ENCODE results near the gene TMCO4. TPM values are rescaled to one million over a fixed set of nuclear protein-coding genes. Genes with fewer than 3 reads are reported as not detected.
A peak's percentile ranks its signal among the peaks of the same experiment; 100 is the strongest.

TMCO4 gene
- polyA plus RNA-seq, 6 donors from 2014 or later, result 11.2 to 19.7 (median 13.8) TPM

DNA sequence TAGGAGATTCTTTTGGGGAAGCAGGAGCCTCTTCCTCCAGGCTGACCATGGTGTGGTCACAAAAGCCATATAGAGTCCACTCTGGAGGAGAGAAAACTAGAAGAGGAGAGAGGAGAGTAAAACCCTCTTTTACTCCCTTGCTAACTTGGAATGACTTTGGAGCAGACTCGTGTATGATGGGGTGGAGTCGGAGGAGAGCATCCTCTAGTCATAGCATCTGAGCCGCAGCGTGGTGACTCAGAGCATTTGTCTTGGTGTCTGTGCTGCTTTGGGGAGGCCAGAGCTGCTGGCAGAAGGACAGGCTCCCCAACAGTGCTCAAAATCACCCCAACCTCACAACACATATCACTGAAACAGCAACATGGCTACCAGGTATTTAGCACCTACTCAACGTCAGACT, 123.9 kb downstream of the TMCO4 start:
- H3K4me1 Mint-ChIP-seq, result no peaks in the 10 kb centered on the region
- no peak for DNase-seq
- no peak for ATAC-seq (ENCODE audit: low read depth in 2 of 2)
- no peak overlapping the region for H3K27ac Mint-ChIP-seq
- H3K27me3 Mint-ChIP-seq, result peaks cover 17 to 38% (median 37%) of the 10 kb centered on the region in 3 donors
- peaks cover 0 to 6% (median 0%) of the 10 kb centered on the region in 7 donors for H3K9me3 Mint-ChIP-seq
- no peaks in the 10 kb centered on the region for H3K36me3 Mint-ChIP-seq
- H3K4me3 Mint-ChIP-seq, result no peak overlapping the region

DNA sequence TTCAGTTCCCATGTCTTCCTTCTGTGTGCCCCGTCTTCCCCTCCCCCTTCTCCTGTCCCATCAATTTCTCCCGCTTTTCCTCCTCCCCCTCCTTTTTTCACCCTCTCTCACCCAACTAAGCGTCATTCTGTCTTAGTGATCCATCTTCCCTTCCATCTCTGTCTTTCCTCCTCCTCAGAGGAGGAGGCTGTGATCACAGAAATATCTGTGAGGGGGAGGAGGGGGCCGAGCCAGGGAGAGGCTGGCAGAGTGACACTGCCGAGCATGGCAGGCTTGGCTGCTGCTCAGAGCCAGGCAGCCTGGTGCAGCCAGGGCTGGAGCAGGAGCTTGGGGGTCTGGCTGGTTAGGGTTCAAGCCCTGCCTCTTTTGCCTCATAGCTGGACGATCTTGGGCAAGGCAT, 127.5 kb downstream of the TMCO4 start:
- H3K36me3 Mint-ChIP-seq, result peaks cover 0 to 1% of the 10 kb centered on the region in 2 donors
- no peak overlapping the region for H3K27ac Mint-ChIP-seq
- peaks cover 0 to 6% (median 0%) of the 10 kb centered on the region in 7 donors for H3K9me3 Mint-ChIP-seq
- no peaks in the 10 kb centered on the region for H3K4me1 Mint-ChIP-seq
- no peak overlapping the region for H3K4me3 Mint-ChIP-seq
- no peak for DNase-seq
- no peak for ATAC-seq (ENCODE audit: low read depth in 2 of 2)
- H3K27me3 Mint-ChIP-seq, result peaks cover 33 to 70% (median 66%) of the 10 kb centered on the region in 3 donors

DNA sequence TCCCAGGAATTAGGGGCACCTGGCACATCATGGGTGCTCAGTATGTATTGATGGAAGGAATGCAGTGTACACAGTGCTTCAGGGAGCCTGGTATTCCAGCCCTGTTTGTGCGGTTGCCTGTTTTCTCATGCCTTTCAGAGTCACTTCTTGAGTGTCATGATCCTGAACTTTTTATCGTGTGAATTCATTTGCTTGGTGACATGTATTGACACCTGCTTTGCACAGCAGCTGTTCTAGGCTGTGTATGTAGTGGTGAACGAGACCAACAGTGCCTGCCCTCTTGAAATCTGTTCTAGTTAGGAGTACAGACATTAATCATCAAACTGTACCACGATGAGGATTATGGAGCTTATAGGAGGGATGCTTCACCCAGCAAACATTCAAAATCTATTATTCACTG, 128.9 kb downstream of the TMCO4 start:
- Mint-ChIP-seq H3K9me3 (peaks cover 0 to 5% (median 0%) of the 10 kb centered on the region in 7 donors), H3K36me3 (peaks cover 0 to 8% of the 10 kb centered on the region in 2 donors), H3K4me3 (no peak overlapping the region), H3K27me3 (peaks cover 45 to 77% (median 71%) of the 10 kb centered on the region in 3 donors), H3K27ac (no peak overlapping the region), H3K4me1 (peaks cover 4 to 9% (median 5%) of the 10 kb centered on the region in 3 donors)
- DNase-seq (no peak), ATAC-seq (ENCODE audit: low read depth in 2 of 2) (no peak)

GRCh38 chr1:19668888-19669287, 130.8 kb downstream of the TMCO4 start:
- Mint-ChIP-seq H3K27ac (no peak overlapping the region), H3K9me3 (peaks cover 0 to 3% (median 0%) of the 10 kb centered on the region in 7 donors), H3K4me1 (peaks cover 13 to 16% (median 13%) of the 10 kb centered on the region in 3 donors), H3K36me3 (peaks cover 0 to 8% of the 10 kb centered on the region in 2 donors), H3K4me3 (no peak overlapping the region), H3K27me3 (peaks cover 47 to 75% (median 71%) of the 10 kb centered on the region in 3 donors)
- no peak for DNase-seq
- ATAC-seq (ENCODE audit: low read depth in 2 of 2), result no peak

GRCh38 chr1:19665496-19666465, 133.9 kb downstream of the TMCO4 start:
- H3K36me3 Mint-ChIP-seq, result peaks cover 0 to 8% of the 10 kb centered on the region in 2 donors
- peak overlapping the region in 6 of 8 donors; percentile 68 to 80 (median 72) for H3K4me3 Mint-ChIP-seq
- H3K4me1 Mint-ChIP-seq, result peaks cover 13 to 21% (median 14%) of the 10 kb centered on the region in 3 donors
- ATAC-seq (ENCODE audit: low read depth in 2 of 2), result peak in 1 of 2 donors; percentile 29
- H3K27ac Mint-ChIP-seq, result peak overlapping the region in 1 of 6 donors; percentile 25
- peaks cover 56 to 74% (median 64%) of the 10 kb centered on the region in 3 donors for H3K27me3 Mint-ChIP-seq
- H3K9me3 Mint-ChIP-seq, result peaks cover 0 to 3% (median 0%) of the 10 kb centered on the region in 7 donors
- DNase-seq, result no peak

- Mint-ChIP-seq H3K4me1 (peaks cover 13 to 21% (median 17%) of the 10 kb centered on the region in 3 donors), H3K27ac (peak overlapping the region in 1 of 6 donors; percentile 25), H3K36me3 (peaks cover 0 to 8% of the 10 kb centered on the region in 2 donors), H3K4me3 (peak overlapping the region in 6 of 8 donors; percentile 32 to 80 (median 60)), H3K9me3 (peaks cover 0 to 3% (median 0%) of the 10 kb centered on the region in 7 donors), H3K27me3 (peaks cover 61 to 77% (median 66%) of the 10 kb centered on the region in 3 donors)
- no peak for DNase-seq
- no peak for ATAC-seq (ENCODE audit: low read depth in 2 of 2)
Observed at GRCh38 chr1:19665186-19665495, 134.6 kb downstream of the TMCO4 start.

- Mint-ChIP-seq H3K4me1 (peaks cover 16 to 23% (median 19%) of the 10 kb centered on the region in 3 donors), H3K4me3 (peak within 1 kb of the TSS in 7 of 8 donors; percentile 27 to 80 (median 51)), H3K27ac (peak within 1 kb of the TSS in 1 of 6 donors; percentile 25), H3K36me3 (peaks cover 0 to 8% of the 10 kb centered on the region in 2 donors), H3K27me3 (peaks cover 61 to 77% (median 66%) of the 10 kb centered on the region in 3 donors), H3K9me3 (peaks cover 0 to 3% (median 0%) of the 10 kb centered on the region in 7 donors)
- ATAC-seq (ENCODE audit: low read depth in 2 of 2) (peak; percentile 34 to 37), DNase-seq (no peak)
Observed at GRCh38 chr1:19664453-19665185, 135.1 kb downstream of the TMCO4 start, which contains the start of gene HTR6. Gene HTR6, plus strand, starts transcription at chr1:19664875. Its CDS starts 879 bp downstream, at chr1:19665754.

GRCh38 chr1:19662313-19662712, 137.4 kb downstream of the TMCO4 start:
- H3K27me3 Mint-ChIP-seq, result peaks cover 50 to 74% (median 56%) of the 10 kb centered on the region in 3 donors
- peaks cover 0 to 8% of the 10 kb centered on the region in 2 donors for H3K36me3 Mint-ChIP-seq
- no peak overlapping the region for H3K27ac Mint-ChIP-seq
- H3K4me1 Mint-ChIP-seq, result peaks cover 20 to 29% (median 21%) of the 10 kb centered on the region in 3 donors
- ATAC-seq (ENCODE audit: low read depth in 2 of 2), result no peak
- no peak for DNase-seq
- peaks cover 0 to 3% (median 0%) of the 10 kb centered on the region in 7 donors for H3K9me3 Mint-ChIP-seq
- no peak overlapping the region for H3K4me3 Mint-ChIP-seq

DNA sequence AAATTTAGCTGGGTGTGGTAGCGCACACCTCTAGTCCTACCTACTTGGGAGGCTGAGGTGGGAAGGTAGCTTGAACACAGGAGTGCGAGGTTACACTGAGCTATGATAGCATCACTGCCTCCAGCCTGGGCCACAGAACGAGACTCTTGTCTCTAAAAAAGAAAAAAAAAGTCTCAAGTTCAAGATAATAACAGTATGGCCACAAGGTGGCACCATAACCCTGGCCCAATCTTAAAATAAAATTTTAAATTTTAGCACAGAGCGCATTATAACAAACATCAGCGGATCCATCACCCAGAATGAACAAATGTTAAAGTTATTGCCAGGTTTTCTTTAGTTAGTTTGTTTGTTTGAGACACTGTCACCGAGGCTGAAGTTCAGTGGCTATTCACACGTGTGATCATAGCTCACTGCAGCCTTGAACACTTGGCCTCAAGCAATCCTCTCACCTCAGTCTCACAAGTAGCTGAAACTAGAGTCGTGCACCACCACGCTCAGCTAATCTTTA, 137.9 kb downstream of the TMCO4 start:
- H3K4me1 Mint-ChIP-seq, result peaks cover 20 to 26% (median 21%) of the 10 kb centered on the region in 3 donors
- no peak overlapping the region for H3K27ac Mint-ChIP-seq
- ATAC-seq (ENCODE audit: low read depth in 2 of 2), result peak in 1 of 2 donors; percentile 34
- H3K4me3 Mint-ChIP-seq, result peak overlapping the region in 2 of 8 donors; percentile 7 to 52
- peaks cover 0 to 3% of the 10 kb centered on the region in 2 donors for H3K36me3 Mint-ChIP-seq
- H3K9me3 Mint-ChIP-seq, result no peaks in the 10 kb centered on the region
- H3K27me3 Mint-ChIP-seq, result peaks cover 44 to 69% (median 50%) of the 10 kb centered on the region in 3 donors
- no peak for DNase-seq

GRCh38 chr1:19658186-19658585, 141.5 kb downstream of the TMCO4 start:
- Mint-ChIP-seq H3K36me3 (no peaks in the 10 kb centered on the region), H3K27me3 (peaks cover 34 to 60% (median 37%) of the 10 kb centered on the region in 3 donors)
- ATAC-seq (ENCODE audit: low read depth in 2 of 2), result no peak

DNA sequence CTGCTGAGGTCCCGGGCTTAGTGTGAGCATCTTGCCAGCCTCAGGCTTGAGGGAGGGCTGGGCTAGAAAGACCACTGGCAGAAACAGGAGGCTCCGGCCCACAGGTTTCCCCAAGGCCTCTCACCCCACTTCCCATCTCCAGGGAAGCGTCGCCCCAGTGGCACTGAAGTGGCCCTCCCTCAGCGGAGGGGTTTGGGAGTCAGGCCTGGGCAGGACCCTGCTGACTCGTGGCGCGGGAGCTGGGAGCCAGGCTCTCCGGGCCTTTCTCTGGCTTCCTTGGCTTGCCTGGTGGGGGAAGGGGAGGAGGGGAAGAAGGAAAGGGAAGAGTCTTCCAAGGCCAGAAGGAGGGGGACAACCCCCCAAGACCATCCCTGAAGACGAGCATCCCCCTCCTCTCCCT, 142.2 kb downstream of the TMCO4 start:
- DNase-seq (no peak), ATAC-seq (ENCODE audit: low read depth in 2 of 2) (no peak)
- no peak overlapping the region for H3K27ac Mint-ChIP-seq
- H3K36me3 Mint-ChIP-seq, result no peaks in the 10 kb centered on the region
- no peaks in the 10 kb centered on the region for H3K9me3 Mint-ChIP-seq
- H3K4me1 Mint-ChIP-seq, result peaks cover 8 to 15% (median 13%) of the 10 kb centered on the region in 3 donors
- no peak overlapping the region for H3K4me3 Mint-ChIP-seq
- peaks cover 31 to 53% (median 34%) of the 10 kb centered on the region in 3 donors for H3K27me3 Mint-ChIP-seq

More at GRCh38 chr1:19658186-19658585, 141.5 kb downstream of the TMCO4 start:
- peaks cover 8 to 16% (median 13%) of the 10 kb centered on the region in 3 donors for H3K4me1 Mint-ChIP-seq
- no peaks in the 10 kb centered on the region for H3K9me3 Mint-ChIP-seq
- no peak overlapping the region for H3K27ac Mint-ChIP-seq
- DNase-seq, result no peak
- H3K4me3 Mint-ChIP-seq, result no peak overlapping the region

DNA sequence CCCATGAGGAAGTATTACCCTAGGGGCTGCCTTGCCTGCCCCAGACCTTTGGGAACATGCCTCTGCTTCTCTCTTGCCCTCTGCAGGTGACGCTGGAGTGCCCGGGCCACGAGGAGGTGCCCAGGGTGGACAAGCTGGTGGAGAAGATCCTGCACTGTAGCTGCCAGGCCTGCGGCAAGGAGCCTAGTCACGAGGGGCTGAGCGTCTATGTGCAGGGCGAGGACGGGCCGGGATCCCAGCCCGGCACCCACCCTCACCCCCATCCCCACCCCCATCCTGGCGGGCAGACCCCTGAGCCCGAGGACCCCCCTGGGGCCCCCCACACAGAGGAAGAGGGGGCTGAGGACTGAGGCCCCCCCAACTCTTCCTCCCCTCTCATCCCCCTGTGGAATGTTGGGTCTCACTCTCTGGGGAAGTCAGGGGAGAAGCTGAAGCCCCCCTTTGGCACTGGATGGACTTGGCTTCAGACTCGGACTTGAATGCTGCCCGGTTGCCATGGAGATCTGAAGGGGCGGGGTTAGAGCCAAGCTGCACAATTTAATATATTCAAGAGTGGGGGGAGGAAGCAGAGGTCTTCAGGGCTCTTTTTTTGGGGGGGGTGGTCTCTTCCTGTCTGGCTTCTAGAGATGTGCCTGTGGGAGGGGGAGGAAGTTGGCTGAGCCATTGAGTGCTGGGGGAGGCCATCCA, 142.8 kb downstream of the TMCO4 start:
- peak overlapping the region in 1 of 6 donors; percentile 82 for H3K27ac Mint-ChIP-seq

More for the DNA sequence above, 142.8 kb downstream of the TMCO4 start:
- H3K4me1 Mint-ChIP-seq, result peaks cover 8 to 15% (median 13%) of the 10 kb centered on the region in 3 donors
- H3K4me3 Mint-ChIP-seq, result no peak overlapping the region
- peaks cover 30 to 56% (median 38%) of the 10 kb centered on the region in 3 donors for H3K27me3 Mint-ChIP-seq
- DNase-seq, result no peak
- H3K36me3 Mint-ChIP-seq, result no peaks in the 10 kb centered on the region
- no peaks in the 10 kb centered on the region for H3K9me3 Mint-ChIP-seq
- no peak for ATAC-seq (ENCODE audit: low read depth in 2 of 2)

All from naive B cell (primary cell).